Prostate gland (tissue), 2 donors: Measurements from ENCODE around the gene NHSL2. TPM values are rescaled to one million over a fixed set of nuclear protein-coding genes. Genes with fewer than 3 reads are reported as not detected.

ENCODE experiments used
- DNase-seq: peaks from one replicate; pipeline ENCODE4 v3.0.0-alpha.2; 2019; ENCODE audit warnings: low spot score
- H3K27ac ChIP-seq, 2 donors: fragments of 200-600 bp; sonication (generic); 2 replicates each; pipeline ENCODE4 v1.5.1; 2017 to 2019
- H3K27me3 ChIP-seq: fragments of 200-600 bp; sonication (generic); replicated peaks from 2 replicates; pipeline ENCODE4 v1.5.1; 2019; ENCODE audit not compliant: insufficient read depth
- H3K36me3 ChIP-seq, 2 donors: fragments of 200-600 bp; sonication (generic); 1 replicate in 1 of 2; 2 replicates in 1 of 2; pipeline versions ENCODE4 v1.5.1 to v1.8.1; 2017 to 2019
- H3K4me1 ChIP-seq: fragments of 200-600 bp; sonication (generic); replicated peaks from 2 replicates; pipeline ENCODE4 v1.5.1; 2019
- H3K4me3 ChIP-seq, 2 donors: fragments of 200-600 bp; sonication (generic); 2 replicates each; pipeline ENCODE4 v1.5.1; 2017 to 2019
- H3K9me3 ChIP-seq: fragments of 200-600 bp; sonication (generic); 2 replicates; pipeline ENCODE4 v1.5.1; 2017
- CTCF ChIP-seq, 4 experiments: fragments of 200-600 bp in 2 of 4; fragments of 450-650 bp in 2 of 4; sonication (generic) in 2 of 4; IDR thresholded peaks; 1 replicate in 3 of 4; 2 replicates in 1 of 4; pipeline ENCODE4 v1.5.1; 2016 to 2019; ENCODE audit warnings: antibody characterized with exemption in 4 of 4, mild to moderate bottlenecking in 2 of 4, moderate library complexity in 2 of 4
- POLR2A ChIP-seq: fragments of 450-650 bp; IDR thresholded peaks from one replicate; pipeline ENCODE4 v1.6.1; 2016; ENCODE audit warnings: antibody characterized with exemption, mild to moderate bottlenecking
- POLR2AphosphoS5 ChIP-seq: sonication (generic); formaldehyde crosslinking; IDR thresholded peaks from one replicate; pipeline ENCODE4 v1.6.1; 2017; ENCODE audit warnings: antibody characterized with exemption
- WGBS: methylation state at CpG from one replicate; pipeline ENCODE4 v1.1.5; 2018; 5-methylcytosine and 5-hydroxymethylcytosine counted together
- intact Hi-C: fragments of 100-400 bp; cut with DNase I; formaldehyde crosslinking; loops from one replicate; pipeline ENCODE4 v1.14.2; 2022
- small RNA-seq, 2 donors: library from RNA; depleted of rRNA; stranded (forward); fragments of <200 nt; gene quantifications; one replicate each; pipeline ENCODE3, GENCODE V24; 2016
- total RNA-seq, 2 donors: library from RNA; depleted of rRNA; stranded (reverse); fragments of >200 nt; gene quantifications; one replicate each; pipeline ENCODE4 v1.1.0, GENCODE V29; 2016

The NHSL2 gene
- total RNA-seq, 2 donors from 2014 or later, result 4.2 to 28.2 TPM

- WGBS, result 69% methylated on average over 7 of the region's 7 CpGs
- no peaks in the 10 kb centered on the region for H3K36me3 ChIP-seq
- H3K4me3 ChIP-seq, result no peak overlapping the region
- intact Hi-C loops, result no loop called here
- H3K27me3 ChIP-seq, result no peaks in the 10 kb centered on the region
- H3K4me1 ChIP-seq, result no peaks in the 10 kb centered on the region
- H3K9me3 ChIP-seq, result no peaks in the 10 kb centered on the region
- no peak for DNase-seq
- peak overlapping the region in 1 of 2 donors; percentile 43 for H3K27ac ChIP-seq
- TF ChIP-seq POLR2A (no peak), POLR2AphosphoS5 (no peak), CTCF (IDR thresholded peaks at IDR 0.05) (no peak)
These were observed 291.3 kb downstream of the NHSL2 start for GRCh38 chrX:72201836-72202536.

Small RNA genes lying within 50 kb of the gene (small RNA-seq; reads per million reads assigned to genes)
- 0 reads per million in 2 donors for gene RNU6-1078P

Other genes with a start within 250 kb of the NHSL2 start
- gene CXorf49, start 192.6 kb upstream of the NHSL2 start, total RNA-seq, result 1 to 10 TPM in 1 of 2 donors, not detected in 1; 5.1 TPM
- gene CXorf49B, start 147.5 kb upstream of the NHSL2 start, total RNA-seq, result 1 to 10 TPM in 1 of 2 donors, not detected in 1; 5.1 TPM
- 10 to 100 TPM in 1 of 2 donors, 1 to 10 TPM in 1; 2.8 to 24.0 TPM for gene RTL5, start 221.1 kb downstream of the NHSL2 start, total RNA-seq